Keratinocyte (primary cell): ENCODE data around the gene MED16. TPM values are rescaled to one million over a fixed set of nuclear protein-coding genes. Genes with fewer than 3 reads are reported as not detected.

Experiments
- DNase-seq: peaks from one replicate; pipeline ENCODE4 v3.0.0-alpha.2; 2011; ENCODE audit warnings: low read depth, missing footprints, low spot score
- FAIRE-seq: peaks from 2 replicates; lab custom pipeline; 2011; peaks lifted over from hg19 to GRCh38; lab: Jason Lieb, UNC
- H2AFZ ChIP-seq: 2 replicates; pipeline ENCODE4 v1.6.0; 2012; ENCODE audit warnings: low read length, control low read depth, inconsistent platforms; ENCODE audit not compliant: control insufficient read depth
- H3K27ac ChIP-seq: 2 replicates; pipeline ENCODE4 v1.5.1; 2011; ENCODE audit warnings: low read length; ENCODE audit not compliant: control insufficient read depth, insufficient read depth
- H3K27me3 ChIP-seq: 3 replicates; pipeline ENCODE4 v1.6.0; 2011; ENCODE audit warnings: low read length; ENCODE audit not compliant: control insufficient read depth, insufficient read depth; ENCODE audit errors: extremely low read depth
- H3K36me3 ChIP-seq, 2 experiments: 2 replicates in 1 of 2; 3 replicates in 1 of 2; pipeline ENCODE4 v1.5.1; 2011; ENCODE audit warnings: low read length in 2 of 2, mild to moderate bottlenecking in 1 of 2; ENCODE audit not compliant: control insufficient read depth in 2 of 2, insufficient read depth in 2 of 2; ENCODE audit errors: extremely low read depth in 1 of 2
- H3K4me1 ChIP-seq: 3 replicates; pipeline ENCODE4 v1.5.1; 2011; ENCODE audit warnings: low read length; ENCODE audit not compliant: control insufficient read depth, insufficient read depth; ENCODE audit errors: extremely low read depth
- H3K4me2 ChIP-seq: 3 replicates; pipeline ENCODE4 v1.6.0; 2011; ENCODE audit warnings: low read depth, low read length; ENCODE audit not compliant: control insufficient read depth, insufficient read depth; ENCODE audit errors: extremely low read depth
- H3K4me3 ChIP-seq, 3 experiments: fragments of 200-600 bp in 1 of 3; sonication (generic) in 1 of 3; 2 replicates in 2 of 3; 3 replicates in 1 of 3; pipeline ENCODE4 v1.5.1; 2011 to 2016; ENCODE audit warnings: low read length in 3 of 3, mild to moderate bottlenecking in 3 of 3, control low read depth in 2 of 3, inconsistent platforms in 1 of 3, low read depth in 1 of 3, mixed read lengths in 1 of 3, mixed run types in 1 of 3, moderate library complexity in 1 of 3; ENCODE audit not compliant: control insufficient read depth in 2 of 3, insufficient read depth in 2 of 3; ENCODE audit errors: extremely low read depth in 1 of 3
- H3K79me2 ChIP-seq: 2 replicates; pipeline ENCODE4 v1.6.0; 2012; ENCODE audit warnings: low read length; ENCODE audit not compliant: control insufficient read depth, insufficient read depth
- H3K9ac ChIP-seq: 3 replicates; pipeline ENCODE4 v1.6.0; 2011; ENCODE audit warnings: low read length; ENCODE audit not compliant: control insufficient read depth, insufficient read depth; ENCODE audit errors: extremely low read depth
- H3K9me1 ChIP-seq: 3 replicates; pipeline ENCODE4 v1.6.0; 2011; ENCODE audit warnings: low read length; ENCODE audit not compliant: control insufficient read depth, insufficient read depth; ENCODE audit errors: extremely low read depth
- H3K9me3 ChIP-seq: 2 replicates; pipeline ENCODE4 v1.5.1; 2012; ENCODE audit warnings: low read depth, low read length; ENCODE audit not compliant: control insufficient read depth
- H4K20me1 ChIP-seq: 3 replicates; pipeline ENCODE4 v1.6.0; 2011; ENCODE audit warnings: low read length; ENCODE audit not compliant: control insufficient read depth, insufficient read depth; ENCODE audit errors: extremely low read depth
- EZH2 ChIP-seq: IDR thresholded peaks from one replicate; pipeline ENCODE4 v1.6.1; 2012; ENCODE audit warnings: inconsistent platforms, mild to moderate bottlenecking, low read length, moderate library complexity
- dilution Hi-C: fragments of 300-500 bp; cut with MboI; formaldehyde crosslinking; loops from one replicate; pipeline ENCODE4 v1.7.0; 2020; ENCODE audit warnings: low sequenced_read_pairs; ENCODE audit not compliant: extremely low pct_ligation_motif_present
- polyA plus RNA-seq, 5 experiments: library from polyadenylated mRNA; depleted of rRNA in 3 of 5; stranded (reverse) in 3 of 5; stranded (forward) in 1 of 5; unstranded in 1 of 5; fragments of >200 nt; gene quantifications; 1 replicate in 1 of 5; 2 replicates in 3 of 5; 3 replicates in 1 of 5; pipeline versions ENCODE4 v1.2.1 to v1.2.3, GENCODE V29; 2011 to 2012; ENCODE audit warnings: missing spikeins in 2 of 5, low read depth in 1 of 5, low replicate concordance in 1 of 5
- TF ChIP-seq, protein P1 (sequence below), 3 experiments: IDR thresholded peaks in 1 of 3; conservative IDR thresholded peaks in 1 of 3; optimal IDR thresholded peaks in 1 of 3; 2 replicates in 2 of 3; 3 replicates in 1 of 3; pipeline versions ENCODE3 to v1.5.1; 2011; ENCODE audit warnings: low read length in 3 of 3, mild to moderate bottlenecking in 3 of 3, moderate library complexity in 2 of 3, control low read depth in 1 of 3, inconsistent platforms in 1 of 3; ENCODE audit not compliant: insufficient read depth in 2 of 3; ENCODE audit errors: extremely low read depth in 1 of 3

MED16 gene
- polyA plus RNA-seq, 1 donor (not counting 4 experiments of a cell fraction or from before 2014, with no cell fraction given): 9.7 TPM

DNA sequence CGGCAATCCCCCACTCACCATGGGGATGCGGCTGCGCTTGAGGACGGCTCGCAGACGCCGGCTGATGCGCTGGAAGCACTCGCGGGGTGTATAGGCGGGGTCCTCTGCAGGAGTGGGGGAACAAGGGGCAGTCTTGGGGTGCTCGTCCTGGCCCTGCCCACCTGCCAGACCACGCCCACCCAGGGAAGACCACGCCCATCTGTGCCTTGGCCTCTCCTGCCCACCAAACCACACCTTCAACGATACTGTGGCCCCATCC is 7.0 kb upstream of the MED16 start:
- dilution Hi-C loops: no loop called here
- H4K20me1 ChIP-seq: no peaks in the 10 kb centered on the region
- no peak overlapping the region for H3K4me2 ChIP-seq
- no peaks in the 10 kb centered on the region for H3K9me3 ChIP-seq
- H3K9ac ChIP-seq: no peak overlapping the region
- H3K4me3 ChIP-seq: no peak overlapping the region
- H3K79me2 ChIP-seq: peaks cover 15% of the 10 kb centered on the region
- no peaks in the 10 kb centered on the region for H3K9me1 ChIP-seq
- H3K4me1 ChIP-seq: no peaks in the 10 kb centered on the region
- DNase-seq: no peak
- FAIRE-seq: no peak
- H3K27me3 ChIP-seq: no peaks in the 10 kb centered on the region
- TF ChIP-seq EZH2: no peak
- TF ChIP-seq, protein P1, sequence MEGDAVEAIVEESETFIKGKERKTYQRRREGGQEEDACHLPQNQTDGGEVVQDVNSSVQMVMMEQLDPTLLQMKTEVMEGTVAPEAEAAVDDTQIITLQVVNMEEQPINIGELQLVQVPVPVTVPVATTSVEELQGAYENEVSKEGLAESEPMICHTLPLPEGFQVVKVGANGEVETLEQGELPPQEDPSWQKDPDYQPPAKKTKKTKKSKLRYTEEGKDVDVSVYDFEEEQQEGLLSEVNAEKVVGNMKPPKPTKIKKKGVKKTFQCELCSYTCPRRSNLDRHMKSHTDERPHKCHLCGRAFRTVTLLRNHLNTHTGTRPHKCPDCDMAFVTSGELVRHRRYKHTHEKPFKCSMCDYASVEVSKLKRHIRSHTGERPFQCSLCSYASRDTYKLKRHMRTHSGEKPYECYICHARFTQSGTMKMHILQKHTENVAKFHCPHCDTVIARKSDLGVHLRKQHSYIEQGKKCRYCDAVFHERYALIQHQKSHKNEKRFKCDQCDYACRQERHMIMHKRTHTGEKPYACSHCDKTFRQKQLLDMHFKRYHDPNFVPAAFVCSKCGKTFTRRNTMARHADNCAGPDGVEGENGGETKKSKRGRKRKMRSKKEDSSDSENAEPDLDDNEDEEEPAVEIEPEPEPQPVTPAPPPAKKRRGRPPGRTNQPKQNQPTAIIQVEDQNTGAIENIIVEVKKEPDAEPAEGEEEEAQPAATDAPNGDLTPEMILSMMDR (optimal IDR thresholded peaks at IDR 0.05 in 1 of 3, IDR thresholded peaks at IDR 0.05 in 1 of 3, conservative IDR thresholded peaks at IDR 0.05 in 1 of 3; ENCODE audit: extremely low read depth in 1 of 3, insufficient read depth in 2 of 3, low read length in 3 of 3): no peak
- H3K27ac ChIP-seq: no peak overlapping the region
- H2AFZ ChIP-seq: no peak overlapping the region
- H3K36me3 ChIP-seq: peaks cover 5 to 17% of the 10 kb centered on the region in 2 experiments

DNA sequence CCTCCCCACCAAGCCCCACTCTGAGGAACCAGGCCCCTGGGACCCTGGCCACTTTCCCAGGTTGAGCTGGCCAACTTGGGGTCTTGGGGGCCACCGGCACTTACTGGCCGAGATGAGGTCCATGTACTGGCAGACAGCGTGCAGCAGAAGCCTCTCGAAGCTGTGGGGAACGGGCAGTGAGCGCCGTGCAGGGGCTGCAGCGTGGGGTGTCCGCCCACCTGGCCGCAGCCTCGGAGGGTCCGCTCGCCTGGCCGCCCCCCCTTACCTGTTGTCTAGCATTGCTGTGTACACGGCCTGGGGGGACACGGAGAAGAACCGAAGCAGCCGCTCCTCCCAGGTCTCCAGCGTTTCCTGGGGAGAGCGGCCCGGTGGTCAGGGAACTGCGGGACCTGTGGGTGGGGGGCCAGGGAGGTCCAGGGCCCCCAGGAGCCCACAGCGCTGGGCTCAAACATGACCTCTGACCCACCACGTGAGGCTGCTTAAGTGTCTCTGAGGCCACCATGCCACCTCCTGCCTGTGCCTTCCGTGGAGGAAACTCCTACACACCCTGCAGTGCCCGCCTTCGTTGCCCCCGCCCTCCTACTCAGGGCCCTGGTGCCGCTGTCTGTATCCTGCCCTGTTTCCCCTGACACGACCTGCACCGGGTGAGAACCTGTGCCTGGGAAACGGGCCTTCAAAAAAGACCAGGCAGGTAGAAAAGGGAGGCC is 6.5 kb upstream of the MED16 start:
- H3K9me1 ChIP-seq: no peaks in the 10 kb centered on the region
- no peak for TF ChIP-seq EZH2
- TF ChIP-seq, protein P1 (optimal IDR thresholded peaks at IDR 0.05 in 1 of 3, IDR thresholded peaks at IDR 0.05 in 1 of 3, conservative IDR thresholded peaks at IDR 0.05 in 1 of 3; ENCODE audit: extremely low read depth in 1 of 3, insufficient read depth in 2 of 3, low read length in 3 of 3): no peak
- H3K9me3 ChIP-seq: no peaks in the 10 kb centered on the region
- peaks cover 5 to 17% of the 10 kb centered on the region in 2 experiments for H3K36me3 ChIP-seq
- H3K27me3 ChIP-seq: no peaks in the 10 kb centered on the region
- H3K79me2 ChIP-seq: peaks cover 11% of the 10 kb centered on the region
- no peak overlapping the region for H2AFZ ChIP-seq
- no peak overlapping the region for H3K4me2 ChIP-seq
- no peaks in the 10 kb centered on the region for H4K20me1 ChIP-seq
- dilution Hi-C loops: no loop called here
- no peak for FAIRE-seq
- DNase-seq: no peak
- H3K9ac ChIP-seq: no peak overlapping the region
- H3K4me1 ChIP-seq: no peaks in the 10 kb centered on the region
- H3K27ac ChIP-seq: no peak overlapping the region
- no peak overlapping the region for H3K4me3 ChIP-seq
